ENCODE measurements around the gene ARL13A. TPM values are rescaled to one million over a fixed set of nuclear protein-coding genes. Genes with fewer than 3 reads are reported as not detected.

ARL13A gene
- total and polyA plus RNA-seq, 3 experiments from 2014 or later: not detected

DNA sequence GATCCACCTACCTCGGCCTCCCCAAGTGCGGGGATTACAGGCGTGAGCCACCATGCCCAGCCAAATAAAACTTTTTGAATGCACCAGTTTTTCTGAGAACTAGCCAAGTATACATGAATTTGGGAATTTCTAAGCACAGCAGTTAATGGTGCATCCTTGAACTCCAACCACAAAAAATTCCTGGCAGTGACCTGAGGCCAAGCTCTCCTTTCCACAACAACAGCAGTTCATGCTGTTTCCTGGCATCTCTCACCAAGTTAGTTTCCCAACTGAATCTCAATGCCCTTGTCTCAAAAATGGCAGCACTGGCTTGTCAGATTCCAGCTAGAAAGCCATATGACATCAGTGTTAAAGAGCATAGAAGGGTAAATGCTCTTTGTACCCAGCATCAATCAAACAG, 24.9 kb upstream of the ARL13A start:
- CTCF ChIA-PET: no interaction called here
- Histone ChIP-seq H3K36me3 (ENCODE audit: insufficient read depth, low read length) (no peaks in the 10 kb centered on the region), H3K4me1 (ENCODE audit: insufficient read depth, low read length) (peaks cover under 1% of the 10 kb centered on the region), H3K27ac (ENCODE audit: low read depth, low read length) (no peak overlapping the region), H3K27me3 (ENCODE audit: insufficient read depth, low read length, poor library complexity, severe bottlenecking) (no peaks in the 10 kb centered on the region), H3K9me3 (ENCODE audit: low read length) (no peaks in the 10 kb centered on the region), H3K4me3 (ENCODE audit: low read length) (no peak overlapping the region)
- Mint-ChIP-seq H3K4me1 (peaks cover 0 to under 1% (median under 1%) of the 10 kb centered on the region in 3 donors), H3K27ac (no peak overlapping the region), H3K27me3 (no peaks in the 10 kb centered on the region), H3K9me3 (no peaks in the 10 kb centered on the region), H3K4me3 (no peak overlapping the region), H3K36me3 (peaks cover 0 to 4% (median 1%) of the 10 kb centered on the region in 3 donors)
- no peak for DNase-seq
- POLR2A ChIA-PET: no interaction called here

DNA sequence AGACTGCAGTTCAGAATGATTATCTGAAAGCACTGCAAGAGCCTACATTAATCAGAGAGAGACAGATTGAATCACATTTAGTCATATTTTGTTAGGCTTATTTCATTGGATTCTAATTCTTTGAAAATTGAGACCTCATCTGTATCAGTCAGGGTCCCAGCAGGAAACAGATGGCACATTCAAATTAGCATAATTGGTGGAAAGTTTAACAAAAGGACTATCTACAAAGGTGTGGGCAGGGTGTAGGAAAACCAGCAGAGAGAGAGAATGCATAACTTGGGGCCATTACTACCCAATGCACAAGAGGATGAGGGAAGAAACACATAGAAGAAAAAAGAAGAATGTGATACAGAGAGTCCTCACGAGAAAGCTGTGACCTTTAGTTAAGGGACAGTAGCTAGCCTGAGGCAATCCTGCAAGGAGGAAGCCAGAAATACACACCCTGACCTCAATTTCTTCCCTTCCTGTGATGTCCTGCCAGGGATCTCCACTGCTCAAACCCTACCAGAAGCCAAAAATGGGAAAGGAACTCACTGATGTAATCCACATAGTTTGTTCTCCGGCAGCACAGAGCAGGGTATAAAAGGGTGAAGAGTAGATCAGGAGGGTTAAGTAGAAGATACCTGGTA, 23.1 kb upstream of the ARL13A start:
- H3K4me1 Mint-ChIP-seq: no peaks in the 10 kb centered on the region
- H3K4me3 Mint-ChIP-seq: no peak overlapping the region
- Histone ChIP-seq H3K27ac (ENCODE audit: low read depth, low read length) (no peak overlapping the region), H3K4me3 (ENCODE audit: low read length) (no peak overlapping the region), H3K9me3 (ENCODE audit: low read length) (no peaks in the 10 kb centered on the region), H3K36me3 (ENCODE audit: insufficient read depth, low read length) (no peaks in the 10 kb centered on the region), H3K4me1 (ENCODE audit: insufficient read depth, low read length) (no peaks in the 10 kb centered on the region), H3K27me3 (ENCODE audit: insufficient read depth, low read length, poor library complexity, severe bottlenecking) (no peaks in the 10 kb centered on the region)
- H3K27me3 Mint-ChIP-seq: no peaks in the 10 kb centered on the region
- no peak for DNase-seq
- H3K27ac Mint-ChIP-seq: no peak overlapping the region
- no peaks in the 10 kb centered on the region for H3K9me3 Mint-ChIP-seq
- H3K36me3 Mint-ChIP-seq: peaks cover 0 to 4% (median 1%) of the 10 kb centered on the region in 3 donors
- ChIA-PET POLR2A (no interaction called here), CTCF (no interaction called here)

DNA sequence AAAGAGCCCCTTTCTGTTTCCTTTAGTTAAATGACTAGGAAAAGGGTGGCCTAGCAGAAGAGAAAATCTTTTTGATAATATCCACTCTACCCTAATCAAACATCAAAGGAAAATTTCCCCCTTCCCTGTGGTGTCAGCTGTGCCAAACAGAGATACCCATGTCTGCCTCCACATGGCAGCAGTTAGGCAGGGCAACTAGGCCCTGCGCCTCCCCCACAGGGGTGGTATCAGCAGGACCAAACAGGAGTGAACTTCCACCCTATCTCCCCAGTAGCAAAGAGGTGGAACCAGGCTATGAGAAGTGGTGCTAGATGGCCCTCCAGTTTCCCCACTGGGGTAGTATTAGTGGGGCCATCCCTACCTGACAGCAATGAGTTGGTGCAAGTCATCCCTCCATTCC, 21.0 kb upstream of the ARL13A start:
- no peaks in the 10 kb centered on the region for H3K36me3 ChIP-seq (ENCODE audit: insufficient read depth, low read length)
- no peak for DNase-seq
- no peaks in the 10 kb centered on the region for H3K4me1 ChIP-seq (ENCODE audit: insufficient read depth, low read length)
- no peak overlapping the region for H3K27ac Mint-ChIP-seq
- no peaks in the 10 kb centered on the region for H3K27me3 Mint-ChIP-seq
- no peak overlapping the region for H3K4me3 ChIP-seq (ENCODE audit: low read length)
- no peaks in the 10 kb centered on the region for H3K27me3 ChIP-seq (ENCODE audit: insufficient read depth, low read length, poor library complexity, severe bottlenecking)
- ChIA-PET POLR2A (no interaction called here), CTCF (no interaction called here)
- no peaks in the 10 kb centered on the region for H3K4me1 Mint-ChIP-seq
- peaks cover 1 to 4% (median 2%) of the 10 kb centered on the region in 3 donors for H3K36me3 Mint-ChIP-seq
- no peaks in the 10 kb centered on the region for H3K9me3 Mint-ChIP-seq
- no peak overlapping the region for H3K4me3 Mint-ChIP-seq
- H3K27ac ChIP-seq (ENCODE audit: low read depth, low read length): no peak overlapping the region
- no peaks in the 10 kb centered on the region for H3K9me3 ChIP-seq (ENCODE audit: low read length)

- Mint-ChIP-seq H3K27me3 (no peaks in the 10 kb centered on the region), H3K4me1 (no peaks in the 10 kb centered on the region), H3K9me3 (peaks cover 0 to 3% (median 0%) of the 10 kb centered on the region in 5 donors), H3K36me3 (no peaks in the 10 kb centered on the region), H3K27ac (no peak overlapping the region), H3K4me3 (no peak overlapping the region)
- DNase-seq: no peak
- Histone ChIP-seq H3K9me3 (ENCODE audit: low read length) (no peaks in the 10 kb centered on the region), H3K27ac (ENCODE audit: low read depth, low read length) (no peak overlapping the region), H3K36me3 (ENCODE audit: insufficient read depth, low read length) (no peaks in the 10 kb centered on the region), H3K4me1 (ENCODE audit: insufficient read depth, low read length) (no peaks in the 10 kb centered on the region), H3K4me3 (ENCODE audit: low read length) (no peak overlapping the region), H3K27me3 (ENCODE audit: insufficient read depth, low read length, poor library complexity, severe bottlenecking) (no peaks in the 10 kb centered on the region)
- ChIA-PET CTCF (no interaction called here), POLR2A (no interaction called here)
These were observed 6.7 kb upstream of the ARL13A start for GRCh38 chrX:100962811-100963210.

GRCh38 chrX:100964362-100964761, 5.1 kb upstream of the ARL13A start:
- Mint-ChIP-seq H3K36me3 (no peaks in the 10 kb centered on the region), H3K9me3 (peaks cover 0 to under 1% (median 0%) of the 10 kb centered on the region in 5 donors), H3K4me1 (no peaks in the 10 kb centered on the region), H3K27me3 (no peaks in the 10 kb centered on the region), H3K4me3 (no peak overlapping the region), H3K27ac (no peak overlapping the region)
- Histone ChIP-seq H3K4me3 (ENCODE audit: low read length) (no peak overlapping the region), H3K27ac (ENCODE audit: low read depth, low read length) (no peak overlapping the region), H3K27me3 (ENCODE audit: insufficient read depth, low read length, poor library complexity, severe bottlenecking) (no peaks in the 10 kb centered on the region), H3K36me3 (ENCODE audit: insufficient read depth, low read length) (no peaks in the 10 kb centered on the region), H3K9me3 (ENCODE audit: low read length) (no peaks in the 10 kb centered on the region), H3K4me1 (ENCODE audit: insufficient read depth, low read length) (no peaks in the 10 kb centered on the region)
- CTCF ChIA-PET: no interaction called here
- POLR2A ChIA-PET: no interaction called here
- DNase-seq: no peak

GRCh38 chrX:100969936-100970335, 428 bp downstream of the ARL13A start:
- DNase-seq: no peak
- Mint-ChIP-seq H3K4me1 (no peaks in the 10 kb centered on the region), H3K36me3 (peaks cover 0 to 3% (median 2%) of the 10 kb centered on the region in 3 donors), H3K27ac (no peak overlapping the region), H3K4me3 (no peak overlapping the region), H3K27me3 (no peaks in the 10 kb centered on the region), H3K9me3 (no peaks in the 10 kb centered on the region)
- no peak overlapping the region for H3K27ac ChIP-seq (ENCODE audit: low read depth, low read length)
- H3K27me3 ChIP-seq (ENCODE audit: insufficient read depth, low read length, poor library complexity, severe bottlenecking): no peaks in the 10 kb centered on the region
- H3K36me3 ChIP-seq (ENCODE audit: insufficient read depth, low read length): no peaks in the 10 kb centered on the region
- ChIA-PET POLR2A (no interaction called here), CTCF (no interaction called here)
- no peak overlapping the region for H3K4me3 ChIP-seq (ENCODE audit: low read length)
- H3K4me1 ChIP-seq (ENCODE audit: insufficient read depth, low read length): no peaks in the 10 kb centered on the region
- H3K9me3 ChIP-seq (ENCODE audit: low read length): no peaks in the 10 kb centered on the region

DNA sequence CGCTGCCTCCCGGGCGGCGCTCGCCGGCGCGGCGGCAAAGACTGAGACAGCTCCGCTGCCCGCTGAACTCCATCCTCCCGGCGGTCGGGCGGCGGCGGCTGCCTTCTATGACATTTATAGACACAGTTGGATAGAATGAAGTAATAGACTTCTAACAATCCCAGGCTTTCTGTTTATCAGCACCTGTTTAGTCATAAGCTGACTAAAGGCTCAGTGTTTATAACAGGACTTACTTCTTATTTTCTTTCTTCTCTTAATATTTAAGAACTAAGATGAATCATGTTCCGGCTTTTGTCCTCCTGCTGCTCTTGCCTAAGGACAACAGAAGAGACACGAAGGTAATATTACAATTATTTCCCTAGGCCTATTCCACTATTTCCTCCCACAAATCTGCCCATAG, 3.9 kb downstream of the ARL13A start:
- no peak for DNase-seq
- Histone ChIP-seq H3K9me3 (ENCODE audit: low read length) (no peaks in the 10 kb centered on the region), H3K27ac (ENCODE audit: low read depth, low read length) (no peak overlapping the region), H3K4me1 (ENCODE audit: insufficient read depth, low read length) (no peaks in the 10 kb centered on the region), H3K27me3 (ENCODE audit: insufficient read depth, low read length, poor library complexity, severe bottlenecking) (no peaks in the 10 kb centered on the region), H3K4me3 (ENCODE audit: low read length) (no peak overlapping the region), H3K36me3 (ENCODE audit: insufficient read depth, low read length) (no peaks in the 10 kb centered on the region)
- Mint-ChIP-seq H3K9me3 (no peaks in the 10 kb centered on the region), H3K27ac (no peak overlapping the region), H3K4me1 (no peaks in the 10 kb centered on the region), H3K4me3 (no peak overlapping the region), H3K27me3 (no peaks in the 10 kb centered on the region), H3K36me3 (peaks cover 0 to 5% (median 4%) of the 10 kb centered on the region in 3 donors)
- ChIA-PET CTCF (no interaction called here), POLR2A (no interaction called here)

DNA sequence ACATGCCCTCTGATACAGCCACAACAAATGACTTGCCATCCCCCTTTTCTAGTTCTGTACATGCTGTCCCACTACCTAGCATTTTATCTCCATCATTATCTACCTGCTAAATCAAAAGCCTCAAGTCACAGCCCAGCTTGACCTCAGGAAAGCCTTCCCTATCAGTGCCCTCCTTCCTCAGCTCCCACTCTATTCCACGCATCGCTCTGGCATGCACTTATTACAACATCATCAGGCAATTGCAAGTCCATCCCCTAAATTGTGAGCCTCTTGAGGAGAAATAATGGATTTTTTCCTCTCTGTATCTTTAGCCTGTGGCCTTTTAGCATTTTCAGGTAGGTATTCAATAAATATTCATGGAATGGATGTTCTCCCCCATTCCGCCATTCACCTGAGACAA, 5.7 kb downstream of the ARL13A start:
- H3K4me1 Mint-ChIP-seq: no peaks in the 10 kb centered on the region
- Histone ChIP-seq H3K27ac (ENCODE audit: low read depth, low read length) (no peak overlapping the region), H3K9me3 (ENCODE audit: low read length) (no peaks in the 10 kb centered on the region), H3K4me3 (ENCODE audit: low read length) (no peak overlapping the region), H3K36me3 (ENCODE audit: insufficient read depth, low read length) (no peaks in the 10 kb centered on the region), H3K4me1 (ENCODE audit: insufficient read depth, low read length) (no peaks in the 10 kb centered on the region), H3K27me3 (ENCODE audit: insufficient read depth, low read length, poor library complexity, severe bottlenecking) (no peaks in the 10 kb centered on the region)
- H3K27me3 Mint-ChIP-seq: no peaks in the 10 kb centered on the region
- H3K36me3 Mint-ChIP-seq: peaks cover 0 to 5% (median 4%) of the 10 kb centered on the region in 3 donors
- no peaks in the 10 kb centered on the region for H3K9me3 Mint-ChIP-seq
- no peak overlapping the region for H3K27ac Mint-ChIP-seq
- CTCF ChIA-PET: no interaction called here
- H3K4me3 Mint-ChIP-seq: no peak overlapping the region
- no peak for DNase-seq
- POLR2A ChIA-PET: no interaction called here

DNA sequence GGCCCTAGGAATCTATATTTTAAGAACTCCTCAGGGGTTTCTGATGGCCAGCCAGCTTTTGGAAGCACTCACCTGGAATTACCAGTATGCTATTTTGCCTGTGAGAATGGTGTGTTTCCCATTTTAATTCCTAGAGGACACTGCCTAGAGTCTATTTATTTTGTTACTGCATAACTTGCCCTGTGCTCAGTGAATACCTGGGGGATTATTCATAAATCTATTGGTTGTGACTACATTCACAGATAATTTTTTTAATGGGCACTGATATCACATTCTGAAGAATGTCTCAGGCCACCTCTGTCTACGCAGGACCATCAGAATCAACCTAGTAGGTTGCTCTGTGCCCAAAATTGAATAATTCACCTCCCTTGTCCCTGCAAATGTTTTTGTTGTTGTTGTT, 6.7 kb downstream of the ARL13A start:
- no peaks in the 10 kb centered on the region for H3K27me3 Mint-ChIP-seq
- H3K36me3 Mint-ChIP-seq: peaks cover under 1 to 5% (median 4%) of the 10 kb centered on the region in 3 donors
- Histone ChIP-seq H3K36me3 (ENCODE audit: insufficient read depth, low read length) (no peaks in the 10 kb centered on the region), H3K9me3 (ENCODE audit: low read length) (no peaks in the 10 kb centered on the region), H3K4me3 (ENCODE audit: low read length) (no peak overlapping the region), H3K27ac (ENCODE audit: low read depth, low read length) (no peak overlapping the region), H3K27me3 (ENCODE audit: insufficient read depth, low read length, poor library complexity, severe bottlenecking) (no peaks in the 10 kb centered on the region), H3K4me1 (ENCODE audit: insufficient read depth, low read length) (no peaks in the 10 kb centered on the region)
- ChIA-PET POLR2A (no interaction called here), CTCF (no interaction called here)
- no peak for DNase-seq
- no peaks in the 10 kb centered on the region for H3K4me1 Mint-ChIP-seq
- H3K27ac Mint-ChIP-seq: no peak overlapping the region
- H3K9me3 Mint-ChIP-seq: no peaks in the 10 kb centered on the region
- H3K4me3 Mint-ChIP-seq: no peak overlapping the region

Data from CD8-positive, alpha-beta memory T cell (primary cell).